H54 (cell line): ENCODE data around the gene ADAMTSL2.

ENCODE experiments used
- DNase-seq: peaks from one replicate; pipeline ENCODE4 v3.0.0; 2011; ENCODE audit warnings: low spot score, mixed read lengths; ENCODE audit not compliant: insufficient read length
- FAIRE-seq: peaks from 3 replicates; lab custom pipeline; 2011; peaks lifted over from hg19 to GRCh38; lab: Jason Lieb, UNC
- POLR2A ChIP-seq: IDR thresholded peaks from 2 replicates; pipeline ENCODE4 v1.6.1; 2011; ENCODE audit warnings: low read depth, mild to moderate bottlenecking, low read length

The ADAMTSL2 gene

DNA sequence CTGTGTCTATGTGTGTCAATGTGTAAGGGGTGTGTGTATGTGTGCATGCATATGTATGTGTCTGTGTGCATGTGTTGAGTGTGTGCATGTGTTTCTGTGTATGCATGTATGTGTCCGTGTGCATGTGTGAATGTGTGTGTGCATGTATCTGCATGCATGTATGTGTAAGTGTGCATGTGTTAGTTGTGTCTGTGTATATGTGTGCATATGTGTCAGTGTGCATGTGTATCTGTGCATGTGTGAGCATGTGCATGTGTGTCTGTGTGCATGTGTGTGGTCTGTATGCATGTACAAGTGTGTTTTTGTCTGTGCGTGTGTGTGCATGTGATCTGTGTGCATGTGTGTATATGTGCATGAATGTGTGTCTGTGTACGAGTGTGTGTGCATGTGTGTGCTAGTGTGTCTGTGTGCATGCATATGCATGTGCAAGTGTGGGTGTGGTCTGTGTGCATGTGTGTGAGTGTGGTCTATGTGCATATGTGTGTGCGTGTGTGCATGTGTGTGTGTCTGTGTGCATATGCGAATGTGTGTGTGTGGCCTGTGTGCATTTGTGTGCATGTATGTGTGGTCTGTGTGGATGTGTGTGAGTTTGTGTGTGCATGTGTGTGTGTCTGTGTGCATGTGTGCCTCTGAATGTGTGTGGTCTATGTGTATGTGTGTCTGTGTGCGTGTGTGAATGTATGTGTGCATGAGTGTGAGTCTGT is 65.1 kb downstream of the ADAMTSL2 start:
- FAIRE-seq, result no peak
- no peak for TF ChIP-seq POLR2A
- no peak for DNase-seq

DNA sequence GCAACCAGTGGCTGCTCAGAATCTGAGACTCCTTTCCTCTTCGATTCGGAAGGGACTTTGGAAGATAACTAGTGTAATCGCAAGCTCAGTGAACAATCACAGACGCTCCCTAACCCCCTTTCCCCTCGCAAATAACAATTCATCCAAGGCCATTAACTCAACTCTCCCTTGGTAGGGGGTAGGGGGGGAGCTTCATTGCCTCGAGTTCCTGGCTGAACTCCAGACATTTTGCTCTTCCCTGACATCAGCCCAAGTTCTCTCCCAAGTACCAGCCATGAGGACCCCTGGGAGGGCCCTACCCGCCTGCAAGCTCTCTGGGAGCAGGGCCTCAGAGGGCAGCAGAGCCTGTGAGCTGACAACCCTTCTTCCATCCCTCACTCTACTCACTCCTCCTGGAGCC is 66.2 kb downstream of the ADAMTSL2 start:
- DNase-seq (no peak), FAIRE-seq (no peak)
- no peak for TF ChIP-seq POLR2A

DNA sequence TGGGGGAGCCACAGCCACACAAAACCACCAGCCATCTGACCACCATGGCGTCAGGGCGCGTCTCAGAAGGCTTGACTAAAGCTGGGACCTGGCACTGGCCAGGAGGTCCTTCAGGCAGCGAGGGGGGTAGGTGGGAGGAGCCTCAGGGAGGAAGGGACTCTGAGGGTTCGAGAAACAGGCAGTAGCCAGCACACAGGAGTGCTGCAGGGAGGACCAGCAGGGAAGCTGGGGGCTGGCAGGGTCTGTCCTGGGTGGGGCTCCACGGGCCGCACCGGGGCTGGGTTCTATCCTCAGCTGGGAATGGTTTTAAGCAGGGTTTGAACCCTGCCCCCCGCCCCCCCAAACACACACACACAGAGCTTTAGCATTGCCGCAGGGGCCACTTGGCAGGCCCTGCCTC is 67.2 kb downstream of the ADAMTSL2 start:
- DNase-seq, result no peak

DNA sequence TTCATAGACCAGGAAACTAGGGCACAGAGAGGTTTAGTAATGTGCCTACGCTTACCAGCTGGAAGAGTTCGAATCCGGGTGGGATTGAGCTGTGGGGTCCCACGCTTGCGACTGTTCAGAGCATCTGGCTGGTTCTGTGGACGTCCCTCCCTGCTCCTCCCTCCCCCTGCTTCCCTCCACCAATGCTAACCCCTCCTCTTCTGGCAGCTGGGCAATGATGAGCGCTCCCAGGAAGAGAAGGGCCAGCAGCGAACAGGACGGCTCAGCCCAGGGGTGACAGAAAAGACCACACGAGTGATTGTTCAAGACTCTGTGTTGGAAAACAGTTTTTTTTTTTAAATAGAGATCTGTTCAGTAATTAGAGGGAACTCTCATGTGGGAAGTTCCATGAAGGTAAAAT is 67.8 kb downstream of the ADAMTSL2 start:
- DNase-seq, result no peak
- TF ChIP-seq POLR2A, result no peak
- FAIRE-seq, result no peak

More for the DNA sequence above, 67.2 kb downstream of the ADAMTSL2 start:
- TF ChIP-seq POLR2A, result no peak
- FAIRE-seq, result no peak

DNA sequence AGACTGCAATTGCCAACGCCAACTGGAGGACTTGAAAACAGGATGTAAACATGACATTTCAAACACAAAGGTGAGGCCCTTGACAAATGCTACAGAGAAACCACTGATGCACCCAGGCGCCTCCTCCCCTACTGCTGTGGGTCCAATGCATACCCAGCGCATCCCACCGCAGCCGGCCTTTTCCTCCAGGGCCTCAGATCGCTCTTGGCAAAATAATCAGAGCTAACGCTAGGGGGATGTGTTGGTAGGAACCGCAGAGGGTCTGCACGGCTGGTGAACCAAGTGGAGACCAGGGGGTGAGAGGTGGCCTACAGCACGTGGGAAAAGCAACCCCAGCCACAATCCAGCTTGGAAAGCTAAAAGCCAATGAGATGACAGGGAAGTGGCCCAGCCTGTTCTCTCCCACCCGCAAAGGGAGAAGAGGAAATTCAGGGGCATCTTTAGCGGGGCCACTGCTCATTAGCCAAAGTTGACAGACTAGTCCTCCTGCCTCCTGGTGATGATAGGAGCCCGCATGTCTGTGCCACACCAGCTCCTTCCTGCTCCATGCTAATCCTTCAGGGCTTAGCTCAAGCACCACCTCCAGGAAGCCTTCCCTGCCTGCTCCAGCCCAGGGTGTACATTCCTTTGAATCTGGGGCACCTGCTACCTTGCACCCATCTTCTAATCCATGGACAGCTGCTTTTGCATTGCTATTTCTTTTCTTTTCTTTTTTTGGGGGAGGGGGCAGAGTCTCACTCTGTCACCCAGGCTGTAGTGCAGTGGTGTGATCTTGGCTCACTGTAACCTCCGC is 68.8 kb downstream of the ADAMTSL2 start:
- DNase-seq (no peak), FAIRE-seq (no peak)
- TF ChIP-seq POLR2A, result no peak

DNA sequence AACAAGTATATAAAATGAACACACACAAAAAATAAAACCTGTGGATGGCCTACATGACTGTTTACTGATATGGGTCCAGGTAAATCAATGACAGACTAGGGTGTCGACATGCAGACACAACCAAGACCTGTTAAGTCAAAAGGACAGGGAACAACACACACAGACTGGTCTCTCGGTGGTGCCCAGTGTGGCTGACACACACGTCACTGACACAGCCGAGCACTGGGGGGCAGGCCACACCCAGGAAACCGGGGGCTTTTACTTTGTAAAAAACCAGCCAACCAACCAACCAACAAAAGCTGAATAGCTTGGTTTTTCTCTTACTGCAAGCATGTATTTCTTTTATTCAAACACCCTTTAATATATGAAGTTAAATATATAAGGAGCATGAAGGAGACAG is 69.7 kb downstream of the ADAMTSL2 start:
- no peak for DNase-seq

DNA sequence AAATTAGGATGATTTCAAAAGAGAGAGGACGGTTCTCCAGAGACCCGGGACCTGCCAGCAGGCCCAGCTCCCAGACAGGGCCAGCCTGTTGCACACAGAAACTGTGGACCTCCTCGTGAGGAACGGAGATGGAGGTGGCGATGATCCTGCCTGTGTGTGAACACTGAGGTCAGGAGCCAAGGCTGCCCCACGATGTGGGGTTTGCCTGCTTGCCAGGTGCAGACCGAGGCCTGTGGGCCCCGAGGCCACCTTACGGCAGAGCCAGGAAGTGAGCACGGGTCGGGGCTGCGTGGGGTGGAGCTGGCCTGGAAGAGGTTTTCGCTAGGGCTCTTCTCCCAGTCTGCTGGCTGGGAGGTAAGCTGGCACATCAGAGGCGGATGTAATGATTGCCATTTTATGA is 70.4 kb downstream of the ADAMTSL2 start:
- no peak for TF ChIP-seq POLR2A
- DNase-seq (no peak), FAIRE-seq (no peak)

More for the DNA sequence above, 69.7 kb downstream of the ADAMTSL2 start:
- no peak for FAIRE-seq
- TF ChIP-seq POLR2A, result no peak

DNA sequence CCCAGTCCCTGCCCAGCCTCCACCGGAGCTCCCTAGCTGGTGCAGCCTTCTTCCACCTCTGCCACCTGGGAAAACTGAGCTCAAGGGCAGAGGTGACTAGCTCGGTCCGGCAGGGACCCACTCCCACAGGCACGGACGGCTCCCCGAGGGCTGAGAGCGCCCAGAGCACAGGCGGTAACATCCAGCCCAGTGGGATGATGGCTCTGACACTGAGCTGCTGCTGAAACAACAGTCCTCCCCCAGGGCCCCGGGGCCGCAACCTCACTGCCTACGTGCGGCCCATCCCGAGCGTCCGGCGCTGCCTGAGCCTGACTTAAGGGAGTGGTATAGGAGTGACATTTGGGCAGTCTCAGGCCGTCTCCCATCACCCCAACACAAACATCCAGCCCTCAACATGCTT is 70.9 kb downstream of the ADAMTSL2 start:
- DNase-seq (no peak), FAIRE-seq (no peak)
- TF ChIP-seq POLR2A, result no peak

DNA sequence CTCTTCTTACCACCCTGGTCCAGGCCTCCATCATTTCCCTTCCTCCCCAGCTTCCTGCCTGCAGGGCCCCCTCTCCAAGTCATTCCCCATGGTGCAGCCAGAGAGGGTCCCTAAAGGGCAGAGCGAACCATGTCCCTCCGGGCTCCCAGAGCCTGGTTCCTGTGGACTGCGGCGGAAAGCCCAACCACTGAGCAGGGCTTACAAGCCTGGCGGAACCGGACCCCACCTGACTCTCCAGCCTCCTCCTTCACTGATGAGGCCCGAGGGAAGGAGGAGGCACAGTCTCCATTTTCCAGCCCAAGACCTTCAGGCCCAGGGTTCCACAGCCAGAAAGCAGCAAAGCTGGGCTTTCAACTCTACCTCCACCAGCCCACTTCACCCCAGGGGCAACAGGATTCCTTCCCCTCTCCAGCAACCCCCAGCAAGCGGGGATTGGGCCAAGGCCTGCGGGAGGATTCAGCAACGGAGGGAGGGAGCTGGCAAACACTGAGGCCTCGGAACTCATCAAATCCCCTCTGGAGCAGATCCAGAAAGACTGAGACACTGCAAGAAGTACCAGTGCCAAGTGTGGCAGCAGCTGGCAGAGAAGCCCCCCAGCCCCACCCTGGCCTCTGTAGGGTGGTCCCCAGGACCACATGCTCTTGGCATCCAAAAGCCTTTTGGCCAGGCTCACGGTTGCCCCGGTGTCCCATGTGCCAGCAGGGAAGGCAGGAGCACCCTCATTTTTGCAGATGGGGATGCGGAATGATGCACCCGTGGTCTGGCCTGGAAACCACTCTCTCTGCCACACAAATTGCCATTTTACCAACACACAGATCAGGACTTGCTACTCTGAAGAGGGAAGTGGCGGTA is 71.6 kb downstream of the ADAMTSL2 start:
- FAIRE-seq, result no peak
- no peak for DNase-seq
- no peak for TF ChIP-seq POLR2A

DNA sequence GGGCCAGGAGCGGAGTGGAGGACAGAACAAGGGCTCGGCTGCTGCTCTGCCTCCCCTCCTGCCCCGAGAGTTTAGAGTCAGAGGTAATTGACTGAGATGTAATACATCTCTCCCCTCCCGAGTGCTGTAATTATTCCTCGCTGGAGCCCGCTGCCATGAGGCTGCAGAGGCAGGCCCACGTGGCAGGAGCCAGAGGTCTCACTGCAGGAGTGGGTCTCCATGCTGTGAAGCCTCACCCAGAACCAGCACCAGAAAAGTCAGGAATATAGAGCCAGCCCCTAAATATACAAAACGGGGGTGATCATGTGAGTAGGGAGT is 72.2 kb downstream of the ADAMTSL2 start:
- FAIRE-seq (no peak), DNase-seq (no peak)
- no peak for TF ChIP-seq POLR2A

DNA sequence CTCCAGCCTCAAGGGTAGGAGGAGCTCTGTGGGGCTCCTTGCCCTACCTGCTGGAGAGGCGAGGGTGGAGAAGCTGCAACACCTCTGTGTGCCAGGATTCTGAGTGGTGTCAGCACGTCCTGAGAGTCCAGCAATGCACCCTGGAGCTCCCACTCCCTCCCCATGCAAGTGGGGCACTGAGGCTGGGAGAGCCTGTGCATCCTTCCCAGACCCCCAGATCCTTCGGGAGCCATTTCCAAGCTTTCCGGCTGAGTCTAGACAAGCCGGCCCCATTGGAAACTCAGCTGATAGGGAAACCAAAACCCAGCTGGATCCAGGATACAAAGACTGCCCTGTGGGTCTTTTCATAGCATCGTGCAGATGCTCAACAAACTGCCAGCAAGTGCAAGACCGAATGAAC is 72.9 kb downstream of the ADAMTSL2 start:
- no peak for TF ChIP-seq POLR2A
- no peak for FAIRE-seq
- no peak for DNase-seq

DNA sequence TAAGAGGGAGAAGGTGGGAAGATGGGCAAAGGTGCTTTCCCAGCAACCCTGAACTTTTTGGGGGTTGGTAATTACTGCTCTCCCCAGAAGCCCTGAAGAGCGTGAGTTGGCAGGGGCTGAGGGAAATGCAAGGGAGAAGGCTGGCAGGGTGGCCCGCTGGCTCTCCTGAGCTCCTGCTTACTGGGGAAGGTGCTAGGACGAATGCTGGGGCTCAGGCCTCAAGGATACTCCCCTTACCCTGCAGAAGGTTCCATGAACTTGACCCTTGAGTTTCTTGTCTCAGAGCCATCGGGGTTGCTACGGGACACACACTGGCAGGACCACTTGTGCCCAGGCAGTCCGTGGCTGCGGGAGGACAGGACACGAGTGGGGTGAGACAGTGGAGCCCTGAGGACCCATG is 73.5 kb downstream of the ADAMTSL2 start:
- no peak for TF ChIP-seq POLR2A
- FAIRE-seq (no peak), DNase-seq (no peak)

DNA sequence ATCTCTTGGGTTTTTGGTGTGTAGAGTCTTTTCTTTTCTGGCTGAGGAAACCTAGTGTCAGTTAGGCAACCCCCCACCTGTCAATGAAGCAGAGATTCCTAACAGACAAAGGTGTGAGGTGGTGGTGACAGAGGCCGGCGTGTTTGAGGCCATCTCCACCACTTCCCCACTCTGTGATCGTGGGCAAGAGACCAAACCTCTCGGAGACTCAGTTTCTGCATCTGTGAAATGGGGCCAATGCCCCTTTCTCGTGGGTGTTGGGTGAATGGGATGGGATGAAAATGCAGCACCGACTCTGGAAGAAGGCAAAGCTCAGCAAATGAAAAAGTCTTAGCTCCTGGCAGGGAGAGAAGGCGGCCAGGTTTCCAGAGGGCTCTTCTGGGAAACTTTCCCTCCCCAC is 73.9 kb downstream of the ADAMTSL2 start:
- FAIRE-seq, result no peak
- no peak for TF ChIP-seq POLR2A
- DNase-seq, result no peak

DNA sequence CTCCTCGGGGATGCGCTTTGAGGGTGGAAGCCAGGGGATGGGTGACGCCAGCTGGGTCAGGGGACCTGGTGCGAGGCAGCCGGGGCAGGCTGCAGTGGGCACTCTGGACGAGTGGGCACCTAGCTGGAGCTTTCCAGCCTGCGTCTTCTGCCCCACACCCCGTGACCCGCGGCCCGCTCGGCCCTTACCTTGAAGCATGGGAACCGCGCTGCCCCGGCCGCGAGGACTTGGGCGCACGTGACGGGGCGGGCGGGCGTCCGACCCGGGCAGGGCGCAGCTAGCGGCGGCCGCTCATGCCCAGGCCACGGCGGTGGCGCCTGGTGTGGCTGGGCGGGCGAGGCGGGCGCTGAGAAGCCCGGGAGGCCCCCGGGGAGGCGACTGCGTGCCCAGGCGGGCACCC is 74.4 kb downstream of the ADAMTSL2 start:
- FAIRE-seq (no peak), DNase-seq (no peak)
- TF ChIP-seq POLR2A, result no peak
